ENCODE results near the gene ABR. TPM values are rescaled to one million over a fixed set of nuclear protein-coding genes. Genes with fewer than 3 reads are reported as not detected.
A peak's percentile ranks its signal among the peaks of the same experiment; 100 is the strongest.

The ABR gene
- total and polyA plus RNA-seq, 8 donors = 59.0 to 187 (median 80.5) TPM

DNA sequence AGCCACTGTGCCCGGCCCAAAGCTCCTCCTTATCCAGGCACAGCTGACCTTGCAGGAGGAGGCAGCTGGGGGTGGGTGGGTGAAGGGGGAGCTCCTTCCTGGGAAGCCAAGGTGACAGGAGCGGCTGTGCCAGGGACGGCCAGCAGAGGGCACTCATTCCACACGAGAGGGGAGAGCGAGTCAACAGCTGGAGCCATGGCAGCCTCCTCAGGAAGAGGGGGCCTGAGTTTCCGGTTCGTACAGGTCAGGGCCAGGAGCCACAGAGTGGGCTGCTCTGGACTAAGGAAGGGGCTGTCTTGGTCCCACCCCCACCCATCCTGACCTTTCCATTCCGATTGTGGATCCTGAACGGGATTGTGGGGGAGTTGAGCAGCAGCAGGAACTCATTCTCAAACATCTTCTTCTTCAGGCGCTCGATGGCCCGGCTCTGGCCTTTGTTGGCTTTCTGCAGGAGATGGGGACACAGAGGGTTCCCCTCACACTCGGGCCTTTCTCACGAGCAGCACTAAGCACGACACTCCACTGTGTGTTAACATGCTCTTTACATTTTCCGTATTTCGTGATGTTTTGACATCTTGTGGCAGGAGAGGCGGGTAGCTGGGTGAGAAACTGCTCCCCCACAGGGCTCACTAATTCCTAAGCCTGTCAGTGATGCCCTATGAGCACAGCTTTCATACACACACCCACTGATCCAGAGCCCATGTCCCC lies 121.2 kb downstream of the ABR start:
- intact Hi-C loops (cut with DNase I) = no loop called here
- peak; percentile 56 for ATAC-seq
- Histone ChIP-seq H3K4me3 (no peak overlapping the region), H3K9me3 (no peaks in the 10 kb centered on the region), H3K27me3 (no peaks in the 10 kb centered on the region), H3K4me1 (peaks cover 0 to 29% of the 10 kb centered on the region in 2 donors), H3K36me3 (peaks cover 0 to 82% of the 10 kb centered on the region in 2 donors), H3K27ac (no peak overlapping the region)
- TF ChIP-seq, protein P1, sequence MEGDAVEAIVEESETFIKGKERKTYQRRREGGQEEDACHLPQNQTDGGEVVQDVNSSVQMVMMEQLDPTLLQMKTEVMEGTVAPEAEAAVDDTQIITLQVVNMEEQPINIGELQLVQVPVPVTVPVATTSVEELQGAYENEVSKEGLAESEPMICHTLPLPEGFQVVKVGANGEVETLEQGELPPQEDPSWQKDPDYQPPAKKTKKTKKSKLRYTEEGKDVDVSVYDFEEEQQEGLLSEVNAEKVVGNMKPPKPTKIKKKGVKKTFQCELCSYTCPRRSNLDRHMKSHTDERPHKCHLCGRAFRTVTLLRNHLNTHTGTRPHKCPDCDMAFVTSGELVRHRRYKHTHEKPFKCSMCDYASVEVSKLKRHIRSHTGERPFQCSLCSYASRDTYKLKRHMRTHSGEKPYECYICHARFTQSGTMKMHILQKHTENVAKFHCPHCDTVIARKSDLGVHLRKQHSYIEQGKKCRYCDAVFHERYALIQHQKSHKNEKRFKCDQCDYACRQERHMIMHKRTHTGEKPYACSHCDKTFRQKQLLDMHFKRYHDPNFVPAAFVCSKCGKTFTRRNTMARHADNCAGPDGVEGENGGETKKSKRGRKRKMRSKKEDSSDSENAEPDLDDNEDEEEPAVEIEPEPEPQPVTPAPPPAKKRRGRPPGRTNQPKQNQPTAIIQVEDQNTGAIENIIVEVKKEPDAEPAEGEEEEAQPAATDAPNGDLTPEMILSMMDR (IDR thresholded peaks at IDR 0.05) = peak; percentile 39 to 91
- DNase-seq = peak in 1 of 4 donors; percentile 94

DNA sequence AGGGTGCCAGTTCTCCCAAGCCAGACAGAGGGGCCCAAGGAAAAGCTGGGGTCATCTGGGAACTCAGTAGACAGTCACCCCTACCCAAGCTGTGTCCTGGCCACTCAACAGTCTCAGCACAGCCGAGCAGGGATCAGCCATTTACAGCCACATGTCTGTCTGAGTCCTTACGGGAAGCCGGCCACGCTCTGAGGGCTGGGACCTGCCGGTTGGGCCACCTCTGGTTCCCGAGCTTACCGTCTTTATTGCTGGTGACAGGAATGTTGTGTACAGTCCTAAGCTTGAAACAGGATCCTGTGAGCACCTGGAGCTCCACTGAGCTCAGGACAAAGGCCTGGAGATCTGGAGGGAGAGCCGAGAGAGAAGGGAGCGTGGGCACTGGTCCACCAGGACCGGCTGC lies 123.0 kb downstream of the ABR start:
- Histone ChIP-seq H3K27ac (no peak overlapping the region), H3K9me3 (no peaks in the 10 kb centered on the region), H3K36me3 (peaks cover 0 to 82% of the 10 kb centered on the region in 2 donors), H3K4me3 (no peak overlapping the region), H3K27me3 (no peaks in the 10 kb centered on the region), H3K4me1 (peaks cover 0 to 28% of the 10 kb centered on the region in 2 donors)
- peak in 1 of 4 donors; percentile 43 for DNase-seq
- no peak for ATAC-seq
- TF ChIP-seq, protein P1 (IDR thresholded peaks at IDR 0.05) = no peak
- intact Hi-C loops (cut with DNase I) = no loop called here

DNA sequence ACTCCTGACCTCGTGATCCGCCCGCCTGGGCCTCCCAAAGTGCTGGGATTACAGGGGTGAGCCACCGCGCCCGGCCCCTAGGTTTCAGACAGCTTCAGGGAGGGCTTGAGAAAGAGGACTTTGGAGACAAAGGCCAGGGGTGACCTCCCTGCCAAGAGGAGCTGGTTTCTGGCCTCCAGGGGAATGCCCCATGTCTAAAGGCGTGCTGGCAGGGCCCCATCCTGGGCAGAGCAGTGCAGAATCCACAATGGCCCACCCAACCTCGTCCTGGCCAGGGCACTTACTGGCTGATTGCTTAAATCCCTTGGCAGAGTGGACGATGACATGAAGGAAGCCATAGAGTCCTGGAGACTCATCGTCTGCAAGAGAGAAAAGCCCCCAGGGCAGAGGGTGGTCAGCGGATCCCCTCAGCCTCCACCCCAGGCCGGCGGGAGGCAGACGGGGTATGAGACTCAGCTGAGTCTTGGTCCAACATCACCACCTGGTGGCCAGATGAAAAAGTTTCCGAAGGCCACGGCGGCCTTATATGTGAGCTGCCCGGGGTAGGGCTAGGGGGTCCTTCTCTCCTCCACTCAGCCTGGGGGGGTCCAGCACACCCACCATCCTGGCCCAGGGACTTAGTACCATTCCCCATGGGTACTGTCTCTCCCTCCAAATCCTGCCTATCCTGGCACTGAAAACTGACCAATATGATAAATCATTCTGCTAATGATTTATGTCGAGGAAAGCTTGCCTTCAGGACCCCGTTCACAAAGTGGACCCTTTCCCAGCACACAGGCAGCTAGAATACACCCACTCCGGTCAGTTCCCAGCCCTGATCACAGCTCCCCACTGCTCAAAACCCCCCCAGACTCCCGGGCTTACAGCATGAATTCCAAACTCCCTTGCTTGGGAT lies 123.8 kb downstream of the ABR start:
- ATAC-seq (peak; percentile 66), DNase-seq (peak in 3 of 4 donors; percentile 64 to 82 (median 77))
- peaks cover 0 to 74% of the 10 kb centered on the region in 2 donors for H3K36me3 ChIP-seq
- H3K27me3 ChIP-seq = no peaks in the 10 kb centered on the region
- TF ChIP-seq, protein P1 (IDR thresholded peaks at IDR 0.05) = peak; percentile 68 to 74
- no peak overlapping the region for H3K4me3 ChIP-seq
- intact Hi-C loops (cut with DNase I) = no loop called here
- H3K27ac ChIP-seq = no peak overlapping the region
- H3K9me3 ChIP-seq = no peaks in the 10 kb centered on the region
- peaks cover 0 to 20% of the 10 kb centered on the region in 2 donors for H3K4me1 ChIP-seq

DNA sequence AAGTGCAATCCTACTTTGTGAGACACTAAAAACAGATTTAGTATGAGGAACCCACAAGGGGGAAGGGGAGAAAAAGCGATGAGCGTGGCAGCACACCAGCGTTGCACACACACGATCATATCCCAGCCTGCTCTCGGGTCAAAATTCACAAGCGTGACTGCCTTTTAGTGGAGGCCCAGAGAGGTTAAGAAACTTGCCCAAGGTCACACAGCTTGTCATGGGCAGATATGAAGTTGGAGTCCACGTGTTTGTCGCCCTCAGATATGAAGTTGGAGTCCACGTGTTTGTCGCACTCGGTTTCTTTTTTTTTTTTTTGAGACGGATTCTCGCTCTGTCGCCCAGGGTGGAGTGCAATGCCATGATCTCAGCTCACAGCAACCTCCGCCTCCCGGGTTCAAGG lies 124.5 kb downstream of the ABR start:
- Histone ChIP-seq H3K9me3 (no peaks in the 10 kb centered on the region), H3K27ac (no peak overlapping the region), H3K36me3 (peaks cover 0 to 71% of the 10 kb centered on the region in 2 donors), H3K4me3 (no peak overlapping the region), H3K4me1 (peaks cover 0 to 12% of the 10 kb centered on the region in 2 donors), H3K27me3 (no peaks in the 10 kb centered on the region)
- ATAC-seq (no peak), DNase-seq (no peak)
- intact Hi-C loops (cut with DNase I) = no loop called here
- TF ChIP-seq, protein P1 (IDR thresholded peaks at IDR 0.05) = no peak

DNA sequence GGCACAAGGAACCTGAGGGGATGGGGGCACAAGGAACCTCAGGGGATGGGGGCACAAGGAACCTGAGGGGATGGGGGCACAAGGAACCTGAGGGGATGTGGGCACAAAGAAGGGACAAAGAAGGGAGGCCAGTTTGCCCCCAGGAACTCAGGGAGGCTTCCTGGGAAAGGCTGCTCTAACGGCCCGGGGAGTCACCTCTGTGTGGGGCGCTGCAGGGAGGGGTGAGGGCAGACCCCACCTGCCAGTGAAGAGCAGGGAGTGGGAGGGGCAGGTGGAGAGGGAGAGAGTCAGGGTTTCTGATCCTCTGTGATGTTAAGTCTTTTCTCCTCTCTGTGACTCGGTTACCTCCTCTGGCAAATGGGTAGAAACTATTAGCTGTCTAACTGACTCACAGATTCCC lies 125.1 kb downstream of the ABR start:
- H3K36me3 ChIP-seq = peaks cover 0 to 71% of the 10 kb centered on the region in 2 donors
- H3K4me3 ChIP-seq = no peak overlapping the region
- H3K4me1 ChIP-seq = peaks cover 0 to 11% of the 10 kb centered on the region in 2 donors
- no peaks in the 10 kb centered on the region for H3K9me3 ChIP-seq
- TF ChIP-seq, protein P1 (IDR thresholded peaks at IDR 0.05) = no peak
- no peaks in the 10 kb centered on the region for H3K27me3 ChIP-seq
- intact Hi-C loops (cut with DNase I) = no loop called here
- peak overlapping the region in 1 of 2 donors; percentile 33 for H3K27ac ChIP-seq
- peak in 1 of 4 donors; percentile 30 for DNase-seq
- no peak for ATAC-seq
